ENCODE data around the gene CACNB4.
A peak's percentile ranks its signal among the peaks of the same experiment; 100 is the strongest.

The CACNB4 gene

GRCh38 chr2:151844211-151844896 is 254.5 kb downstream of the CACNB4 start:
- no peaks in the 10 kb centered on the region for H3K4me1 Mint-ChIP-seq
- H3K27me3 Mint-ChIP-seq: peaks cover 8% of the 10 kb centered on the region
- H3K4me3 Mint-ChIP-seq: no peak overlapping the region
- ATAC-seq (no peak), DNase-seq (no peak)
- no peaks in the 10 kb centered on the region for H3K9me3 Mint-ChIP-seq
- no peak overlapping the region for H3K27ac Mint-ChIP-seq

GRCh38 chr2:151843691-151844061 is 255.2 kb downstream of the CACNB4 start:
- ATAC-seq (no peak), DNase-seq (no peak)
- Mint-ChIP-seq H3K27me3 (peaks cover 8% of the 10 kb centered on the region), H3K4me1 (no peaks in the 10 kb centered on the region), H3K27ac (no peak overlapping the region), H3K9me3 (no peaks in the 10 kb centered on the region), H3K4me3 (no peak overlapping the region)

- no peak overlapping the region for H3K4me3 Mint-ChIP-seq
- DNase-seq (no peak), ATAC-seq (peak; percentile 31)
- no peaks in the 10 kb centered on the region for H3K9me3 Mint-ChIP-seq
- no peaks in the 10 kb centered on the region for H3K4me1 Mint-ChIP-seq
- peaks cover 8% of the 10 kb centered on the region for H3K27me3 Mint-ChIP-seq
- H3K27ac Mint-ChIP-seq: peak overlapping the region in 1 of 2 donors; percentile 19
Measured at GRCh38 chr2:151842830-151843690, 255.8 kb downstream of the CACNB4 start.

- Mint-ChIP-seq H3K27me3 (peaks cover 8% of the 10 kb centered on the region), H3K9me3 (no peaks in the 10 kb centered on the region), H3K27ac (peak overlapping the region in 1 of 2 donors; percentile 44), H3K4me1 (no peaks in the 10 kb centered on the region), H3K4me3 (no peak overlapping the region)
- no peak for ATAC-seq
- no peak for DNase-seq
Measured at GRCh38 chr2:151841047-151841424, 257.8 kb downstream of the CACNB4 start.

GRCh38 chr2:151840216-151841046 is 258.4 kb downstream of the CACNB4 start:
- peak; percentile 83 for ATAC-seq
- Mint-ChIP-seq H3K9me3 (no peaks in the 10 kb centered on the region), H3K4me1 (no peaks in the 10 kb centered on the region), H3K27ac (peak overlapping the region in 1 of 2 donors; percentile 44), H3K4me3 (no peak overlapping the region), H3K27me3 (peaks cover 8% of the 10 kb centered on the region)
- DNase-seq: no peak

- ATAC-seq (no peak), DNase-seq (no peak)
- no peak overlapping the region for H3K27ac Mint-ChIP-seq
- no peaks in the 10 kb centered on the region for H3K4me1 Mint-ChIP-seq
- no peak overlapping the region for H3K4me3 Mint-ChIP-seq
- no peaks in the 10 kb centered on the region for H3K9me3 Mint-ChIP-seq
- peaks cover under 1% of the 10 kb centered on the region for H3K27me3 Mint-ChIP-seq
Measured at GRCh38 chr2:151837926-151838325, 260.9 kb downstream of the CACNB4 start.

- DNase-seq (no peak), ATAC-seq (no peak)
- no peaks in the 10 kb centered on the region for H3K27me3 Mint-ChIP-seq
- peaks cover 1% of the 10 kb centered on the region for H3K4me1 Mint-ChIP-seq
- H3K4me3 Mint-ChIP-seq: no peak overlapping the region
- peaks cover 0 to 4% of the 10 kb centered on the region in 2 donors for H3K9me3 Mint-ChIP-seq
- peak overlapping the region in 1 of 2 donors; percentile 42 for H3K27ac Mint-ChIP-seq
Measured at GRCh38 chr2:151833984-151834383, 264.9 kb downstream of the CACNB4 start.

GRCh38 chr2:151830961-151831360 is 267.9 kb downstream of the CACNB4 start:
- no peak overlapping the region for H3K27ac Mint-ChIP-seq
- ATAC-seq (no peak), DNase-seq (no peak)
- no peaks in the 10 kb centered on the region for H3K27me3 Mint-ChIP-seq
- no peak overlapping the region for H3K4me3 Mint-ChIP-seq
- peaks cover 19% of the 10 kb centered on the region for H3K4me1 Mint-ChIP-seq
- H3K9me3 Mint-ChIP-seq: peaks cover 0 to 4% of the 10 kb centered on the region in 2 donors

GRCh38 chr2:151828890-151829324 is 269.9 kb downstream of the CACNB4 start:
- Mint-ChIP-seq H3K4me1 (peaks cover 37% of the 10 kb centered on the region), H3K27me3 (no peaks in the 10 kb centered on the region)

GRCh38 chr2:151828143-151828889 is 270.5 kb downstream of the CACNB4 start, which contains the start of gene ARL5A:
TSS of gene ARL5A (minus strand) at chr2:151828421. CDS start at chr2:151828176, 245 bp downstream.
- ATAC-seq: peak; percentile 96
- Mint-ChIP-seq H3K4me1 (peaks cover 43% of the 10 kb centered on the region), H3K27ac (peak within 1 kb of the TSS; percentile 88 to 93)

More at GRCh38 chr2:151828890-151829324, 269.9 kb downstream of the CACNB4 start:
- H3K4me3 Mint-ChIP-seq: peak overlapping the region; percentile 89 to 91
- DNase-seq (no peak), ATAC-seq (no peak)
- H3K27ac Mint-ChIP-seq: peak overlapping the region; percentile 66 to 75
- peaks cover 0 to 4% of the 10 kb centered on the region in 2 donors for H3K9me3 Mint-ChIP-seq

GRCh38 chr2:151827564-151828142 is 271.2 kb downstream of the CACNB4 start:
- H3K27ac Mint-ChIP-seq: peak overlapping the region; percentile 88 to 93
- peak; percentile 58 for ATAC-seq
- H3K4me1 Mint-ChIP-seq: peaks cover 50% of the 10 kb centered on the region
- peak in 1 of 2 donors; percentile 14 for DNase-seq
- H3K9me3 Mint-ChIP-seq: peaks cover 0 to 4% of the 10 kb centered on the region in 2 donors
- H3K4me3 Mint-ChIP-seq: peak overlapping the region; percentile 89 to 91
- H3K27me3 Mint-ChIP-seq: no peaks in the 10 kb centered on the region

More at GRCh38 chr2:151828143-151828889, 270.5 kb downstream of the CACNB4 start, which contains the start of gene ARL5A:
- Mint-ChIP-seq H3K9me3 (peaks cover 0 to 4% of the 10 kb centered on the region in 2 donors), H3K4me3 (peak within 1 kb of the TSS; percentile 89 to 91), H3K27me3 (no peaks in the 10 kb centered on the region)
- peak; percentile 96 to 97 for DNase-seq

- peaks cover 0 to 4% of the 10 kb centered on the region in 2 donors for H3K9me3 Mint-ChIP-seq
- no peaks in the 10 kb centered on the region for H3K27me3 Mint-ChIP-seq
- H3K4me3 Mint-ChIP-seq: peak overlapping the region; percentile 89 to 91
- H3K27ac Mint-ChIP-seq: no peak overlapping the region
- DNase-seq (no peak), ATAC-seq (no peak)
- H3K4me1 Mint-ChIP-seq: peaks cover 58% of the 10 kb centered on the region
Measured at GRCh38 chr2:151826737-151827157, 272.1 kb downstream of the CACNB4 start.

- no peak for DNase-seq
- no peak overlapping the region for H3K4me3 Mint-ChIP-seq
- H3K27me3 Mint-ChIP-seq: no peaks in the 10 kb centered on the region
- ATAC-seq: no peak
- H3K4me1 Mint-ChIP-seq: peaks cover 73% of the 10 kb centered on the region
- no peak overlapping the region for H3K27ac Mint-ChIP-seq
- peaks cover 0 to 4% of the 10 kb centered on the region in 2 donors for H3K9me3 Mint-ChIP-seq
Measured at GRCh38 chr2:151824886-151825285, 274.0 kb downstream of the CACNB4 start.

- Mint-ChIP-seq H3K4me1 (peaks cover 75% of the 10 kb centered on the region), H3K27ac (no peak overlapping the region), H3K9me3 (no peaks in the 10 kb centered on the region), H3K27me3 (no peaks in the 10 kb centered on the region), H3K4me3 (no peak overlapping the region)
- no peak for DNase-seq
- no peak for ATAC-seq
Measured at GRCh38 chr2:151823651-151824050, 275.2 kb downstream of the CACNB4 start.

All from stimulated activated naive CD8-positive, alpha-beta T cell treated with anti-CD3 and anti-CD28 coated beads, Interleukin-15, amount 100 ng/mL, for 72 hours (primary cell).